Activated CD8-positive, alpha-beta memory T cell treated with anti-CD3 and anti-CD28 coated beads, Interleukin-2, amount 10 ng/mL, durations not matched to agents 7 days and 5 days (primary cell): Measurements from ENCODE around the gene NAPSA. TPM values are rescaled to one million over a fixed set of nuclear protein-coding genes. Genes with fewer than 3 reads are reported as not detected.

Experiments
- ATAC-seq: fragments of 150-1000 bp; cut with Tn5 transposase; one replicate; pipeline ENCODE4 v1.10.0; 2021; ENCODE audit warnings: moderate library complexity
- CTCF ChIA-PET: fragments of 350-600 bp; sonication (Branson Sonifier 250); formaldehyde crosslinking; loops from one replicate; lab custom pipeline; 2021; ENCODE audit warnings: antibody characterized with exemption; lab: Charles Lee
- DNase-seq: peaks from one replicate; pipeline ENCODE4 v3.0.0-alpha.2; 2020
- H3K27ac Mint-ChIP-seq: one replicate; pipeline ENCODE4 v1.8.0; 2021; ENCODE audit warnings: mild to moderate bottlenecking, mixed read lengths
- H3K27me3 Mint-ChIP-seq: one replicate; pipeline ENCODE4 v1.8.0; 2021; ENCODE audit warnings: mixed read lengths
- H3K36me3 Mint-ChIP-seq: one replicate; pipeline ENCODE4 v1.8.0; 2021; ENCODE audit warnings: mild to moderate bottlenecking, mixed read lengths
- H3K4me1 Mint-ChIP-seq: one replicate; pipeline ENCODE4 v1.8.0; 2021; ENCODE audit warnings: mixed read lengths
- H3K4me3 Mint-ChIP-seq: one replicate; pipeline ENCODE4 v1.8.0; 2021; ENCODE audit warnings: mild to moderate bottlenecking, moderate library complexity, mixed read lengths
- H3K9me3 Mint-ChIP-seq: one replicate; pipeline ENCODE4 v1.8.0; 2022; ENCODE audit warnings: low read depth, mixed read lengths
- total RNA-seq, 2 experiments: library from RNA; stranded (reverse); gene quantifications; one replicate each; pipeline ENCODE4 v1.2.3, GENCODE V29; 2021

Gene NAPSA
- total RNA-seq, result 1 to 10 TPM; 5.3 to 8.8 TPM

GRCh38 chr19:50365434-50366306 lies at the start of gene NAPSA:
Gene NAPSA (minus strand): TSS chr19:50365639. CDS start chr19:50365621, 18 bp downstream.
- no peaks in the 10 kb centered on the region for H3K9me3 Mint-ChIP-seq
- ATAC-seq (no peak), DNase-seq (no peak)
- H3K27ac Mint-ChIP-seq, result peak within 1 kb of the TSS; percentile 90
- peak within 1 kb of the TSS; percentile 56 for H3K4me3 Mint-ChIP-seq
- peaks cover 68% of the 10 kb centered on the region for H3K4me1 Mint-ChIP-seq
- CTCF ChIA-PET, result interaction anchor here (0.9 to 7.5 kb wide), 5 partner anchors 7 to 96 kb away, joined by 3 to 64 read pairs (median 8); partner anchors contain the start of genes NR1H2 and POLD1
- no peaks in the 10 kb centered on the region for H3K27me3 Mint-ChIP-seq
- H3K36me3 Mint-ChIP-seq, result peaks cover 5% of the 10 kb centered on the region

GRCh38 chr19:50413531-50413930 lies 48.1 kb upstream of the NAPSA start:
- no peak for ATAC-seq
- CTCF ChIA-PET, result interaction anchor here (1.5 to 2.2 kb wide), 2 partner anchors 45 to 56 kb away, joined by 5 to 6 read pairs; no protein-coding TSS in a partner anchor
- DNase-seq, result no peak
- Mint-ChIP-seq H3K9me3 (no peaks in the 10 kb centered on the region), H3K27ac (no peak overlapping the region), H3K4me1 (no peaks in the 10 kb centered on the region), H3K4me3 (no peak overlapping the region), H3K36me3 (peaks cover 24% of the 10 kb centered on the region), H3K27me3 (peaks cover 3% of the 10 kb centered on the region)

DNA sequence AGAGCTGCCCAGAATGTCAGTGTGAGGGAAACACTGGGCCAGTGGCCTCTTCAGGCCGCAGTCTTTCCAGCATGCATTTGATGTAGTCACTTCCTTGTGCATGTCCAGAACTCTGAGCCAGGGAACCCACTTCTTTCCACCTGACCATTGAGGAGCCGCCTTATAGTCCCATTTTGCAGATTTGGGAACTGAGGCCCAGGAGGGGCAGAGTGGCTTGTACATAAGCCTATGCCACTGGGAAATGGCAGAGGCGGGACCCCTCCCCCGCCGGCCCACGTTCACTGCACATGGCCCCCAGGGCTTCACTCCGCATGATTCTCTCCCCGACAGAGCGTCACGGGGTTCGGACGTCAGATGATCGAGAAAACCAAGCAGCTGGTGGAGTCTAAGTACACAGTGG lies 47.7 kb upstream of the NAPSA start:
- CTCF ChIA-PET, result interaction anchor here (1.5 to 2.2 kb wide), 2 partner anchors 44 to 56 kb away, joined by 5 to 6 read pairs; no protein-coding TSS in a partner anchor
- no peaks in the 10 kb centered on the region for H3K4me1 Mint-ChIP-seq
- no peak overlapping the region for H3K4me3 Mint-ChIP-seq
- H3K36me3 Mint-ChIP-seq, result peaks cover 25% of the 10 kb centered on the region
- H3K27me3 Mint-ChIP-seq, result no peaks in the 10 kb centered on the region
- no peak overlapping the region for H3K27ac Mint-ChIP-seq
- no peak for DNase-seq
- no peaks in the 10 kb centered on the region for H3K9me3 Mint-ChIP-seq
- no peak for ATAC-seq

DNA sequence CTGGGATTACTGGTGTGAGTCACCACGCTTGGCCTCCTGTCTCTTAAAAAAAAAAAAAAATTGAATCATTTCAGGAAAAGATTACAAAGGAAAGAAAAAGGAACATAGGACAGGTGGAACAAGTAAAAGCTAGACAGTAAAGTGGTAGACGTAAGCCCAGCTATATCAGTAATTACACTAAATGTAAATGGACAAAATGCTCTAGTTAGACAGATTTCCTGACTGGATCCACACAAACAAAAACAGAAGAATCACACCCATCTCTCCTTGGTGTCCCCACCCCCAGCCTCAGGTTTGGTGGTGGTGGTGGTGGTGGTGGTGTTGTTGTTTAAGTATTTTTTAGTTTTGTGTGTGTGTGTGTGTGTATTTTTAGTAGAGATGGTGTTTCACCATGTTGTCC lies 47.0 kb upstream of the NAPSA start:
- no peak for ATAC-seq
- Mint-ChIP-seq H3K4me3 (no peak overlapping the region), H3K27ac (no peak overlapping the region), H3K27me3 (no peaks in the 10 kb centered on the region), H3K9me3 (no peaks in the 10 kb centered on the region), H3K36me3 (peaks cover 25% of the 10 kb centered on the region), H3K4me1 (no peaks in the 10 kb centered on the region)
- DNase-seq, result no peak
- CTCF ChIA-PET, result interaction anchor here (1.5 to 2.2 kb wide), 2 partner anchors 43 to 55 kb away, joined by 5 to 6 read pairs; no protein-coding TSS in a partner anchor

- DNase-seq (no peak), ATAC-seq (no peak)
- CTCF ChIA-PET, result no interaction called here
- Mint-ChIP-seq H3K4me3 (no peak overlapping the region), H3K4me1 (no peaks in the 10 kb centered on the region), H3K27me3 (no peaks in the 10 kb centered on the region), H3K27ac (no peak overlapping the region), H3K36me3 (peaks cover 30% of the 10 kb centered on the region), H3K9me3 (no peaks in the 10 kb centered on the region)
Observed at GRCh38 chr19:50410109-50410508, 44.7 kb upstream of the NAPSA start.

- CTCF ChIA-PET, result no interaction called here
- ATAC-seq (no peak), DNase-seq (no peak)
- Mint-ChIP-seq H3K36me3 (peaks cover 29% of the 10 kb centered on the region), H3K27ac (no peak overlapping the region), H3K4me3 (no peak overlapping the region), H3K4me1 (no peaks in the 10 kb centered on the region), H3K27me3 (no peaks in the 10 kb centered on the region), H3K9me3 (no peaks in the 10 kb centered on the region)
Observed at GRCh38 chr19:50409347-50409746, 43.9 kb upstream of the NAPSA start.

DNA sequence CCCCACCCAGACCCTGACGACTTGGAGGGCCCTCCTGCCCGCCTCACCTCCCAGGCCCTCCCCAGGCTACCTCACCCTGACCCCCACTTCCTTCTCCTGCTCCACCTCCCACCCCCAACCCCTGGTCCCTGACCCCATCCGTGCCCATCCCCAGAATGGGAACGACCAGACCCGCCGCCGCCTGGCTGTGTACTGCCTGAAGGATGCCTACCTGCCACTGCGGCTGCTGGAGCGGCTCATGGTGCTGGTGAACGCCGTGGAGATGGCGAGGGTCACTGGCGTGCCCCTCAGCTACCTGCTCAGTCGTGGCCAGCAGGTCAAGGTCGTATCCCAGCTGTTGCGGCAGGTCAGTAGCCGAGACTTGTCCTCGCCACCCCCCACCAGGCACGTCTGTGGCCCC lies 41.4 kb upstream of the NAPSA start:
- CTCF ChIA-PET, result interaction anchor here (0.5 to 1.4 kb wide), 2 partner anchors 40 to 382 kb away, joined by 3 read pairs; no protein-coding TSS in a partner anchor
- no peak for ATAC-seq

DNA sequence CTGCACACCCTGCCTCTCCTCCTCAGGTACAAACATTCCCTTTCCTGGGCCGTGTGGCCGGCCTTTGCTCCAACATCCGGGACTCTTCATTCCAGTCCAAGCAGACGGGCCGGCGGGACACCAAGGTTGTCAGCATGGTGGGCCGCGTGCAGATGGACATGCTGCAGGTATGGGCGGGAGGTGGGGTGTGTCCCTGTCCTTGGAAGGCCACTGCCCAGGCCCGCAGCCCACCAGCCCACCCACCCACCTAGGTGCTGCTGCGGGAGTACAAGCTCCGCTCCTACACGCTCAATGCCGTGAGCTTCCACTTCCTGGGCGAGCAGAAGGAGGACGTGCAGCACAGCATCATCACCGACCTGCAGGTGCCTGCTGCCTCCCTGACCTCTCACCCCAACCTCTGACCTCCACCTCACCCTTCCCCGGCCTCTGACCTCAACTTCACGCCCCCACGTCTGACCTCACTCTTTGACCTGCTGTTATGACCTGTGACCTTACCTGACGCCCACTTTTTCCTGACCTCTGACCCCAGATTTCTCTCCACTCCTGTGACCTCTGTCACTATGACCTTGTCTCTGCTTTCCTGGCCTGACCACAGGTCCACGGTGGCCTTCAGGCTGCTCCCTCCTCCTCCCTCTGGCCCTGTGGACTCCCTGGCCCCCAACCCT lies 40.8 kb upstream of the NAPSA start:
- CTCF ChIA-PET, result interaction anchor here (0.5 kb wide), 1 partner anchor 383 kb away, joined by 3 read pairs; no protein-coding TSS in a partner anchor

More for the DNA sequence above, 41.4 kb upstream of the NAPSA start:
- H3K27me3 Mint-ChIP-seq, result no peaks in the 10 kb centered on the region
- H3K27ac Mint-ChIP-seq, result no peak overlapping the region
- no peaks in the 10 kb centered on the region for H3K9me3 Mint-ChIP-seq
- no peak for DNase-seq
- H3K36me3 Mint-ChIP-seq, result peaks cover 28% of the 10 kb centered on the region
- H3K4me1 Mint-ChIP-seq, result no peaks in the 10 kb centered on the region
- no peak overlapping the region for H3K4me3 Mint-ChIP-seq

DNA sequence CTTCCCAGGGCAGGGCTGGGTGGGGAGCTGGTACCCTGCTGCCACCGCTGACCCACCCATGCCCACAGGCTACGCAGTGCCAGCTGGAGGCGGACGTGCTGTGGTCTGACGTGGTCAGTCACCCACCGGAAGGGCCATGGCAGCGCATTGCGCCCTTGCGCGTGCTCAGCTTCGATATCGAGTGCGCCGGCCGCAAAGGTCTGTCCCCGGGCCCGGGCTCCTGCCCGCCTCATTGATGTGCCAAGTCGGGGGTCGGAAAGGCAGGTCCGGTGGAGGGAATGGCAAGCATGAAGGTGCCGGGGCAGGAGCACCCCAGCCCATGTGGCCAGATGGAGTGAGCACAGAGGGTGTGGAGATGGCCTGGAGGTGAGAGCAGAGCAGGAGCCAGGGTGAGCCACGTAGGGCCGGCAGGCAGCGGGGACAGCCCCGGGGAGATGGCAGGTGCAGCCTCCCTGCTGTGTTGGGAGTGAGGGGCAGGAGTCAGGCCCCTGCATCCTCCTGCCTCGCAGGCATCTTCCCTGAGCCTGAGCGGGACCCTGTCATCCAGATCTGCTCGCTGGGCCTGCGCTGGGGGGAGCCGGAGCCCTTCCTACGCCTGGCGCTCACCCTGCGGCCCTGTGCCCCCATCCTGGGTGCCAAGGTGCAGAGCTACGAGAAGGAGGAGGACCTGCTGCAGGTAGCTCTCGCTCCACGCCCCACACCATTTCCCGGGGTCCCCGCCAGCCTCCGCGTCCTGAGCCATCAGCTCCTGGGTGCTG lies 37.3 kb upstream of the NAPSA start:
- H3K4me3 Mint-ChIP-seq, result no peak overlapping the region
- no peaks in the 10 kb centered on the region for H3K27me3 Mint-ChIP-seq
- DNase-seq (no peak), ATAC-seq (no peak)
- H3K36me3 Mint-ChIP-seq, result peaks cover 29% of the 10 kb centered on the region
- H3K27ac Mint-ChIP-seq, result no peak overlapping the region
- no peaks in the 10 kb centered on the region for H3K4me1 Mint-ChIP-seq
- no peaks in the 10 kb centered on the region for H3K9me3 Mint-ChIP-seq
- CTCF ChIA-PET, result no interaction called here

More for the DNA sequence above, 40.8 kb upstream of the NAPSA start:
- no peaks in the 10 kb centered on the region for H3K27me3 Mint-ChIP-seq
- no peaks in the 10 kb centered on the region for H3K4me1 Mint-ChIP-seq
- no peak for ATAC-seq
- H3K27ac Mint-ChIP-seq, result no peak overlapping the region
- H3K9me3 Mint-ChIP-seq, result no peaks in the 10 kb centered on the region
- no peak overlapping the region for H3K4me3 Mint-ChIP-seq
- peaks cover 29% of the 10 kb centered on the region for H3K36me3 Mint-ChIP-seq
- no peak for DNase-seq

DNA sequence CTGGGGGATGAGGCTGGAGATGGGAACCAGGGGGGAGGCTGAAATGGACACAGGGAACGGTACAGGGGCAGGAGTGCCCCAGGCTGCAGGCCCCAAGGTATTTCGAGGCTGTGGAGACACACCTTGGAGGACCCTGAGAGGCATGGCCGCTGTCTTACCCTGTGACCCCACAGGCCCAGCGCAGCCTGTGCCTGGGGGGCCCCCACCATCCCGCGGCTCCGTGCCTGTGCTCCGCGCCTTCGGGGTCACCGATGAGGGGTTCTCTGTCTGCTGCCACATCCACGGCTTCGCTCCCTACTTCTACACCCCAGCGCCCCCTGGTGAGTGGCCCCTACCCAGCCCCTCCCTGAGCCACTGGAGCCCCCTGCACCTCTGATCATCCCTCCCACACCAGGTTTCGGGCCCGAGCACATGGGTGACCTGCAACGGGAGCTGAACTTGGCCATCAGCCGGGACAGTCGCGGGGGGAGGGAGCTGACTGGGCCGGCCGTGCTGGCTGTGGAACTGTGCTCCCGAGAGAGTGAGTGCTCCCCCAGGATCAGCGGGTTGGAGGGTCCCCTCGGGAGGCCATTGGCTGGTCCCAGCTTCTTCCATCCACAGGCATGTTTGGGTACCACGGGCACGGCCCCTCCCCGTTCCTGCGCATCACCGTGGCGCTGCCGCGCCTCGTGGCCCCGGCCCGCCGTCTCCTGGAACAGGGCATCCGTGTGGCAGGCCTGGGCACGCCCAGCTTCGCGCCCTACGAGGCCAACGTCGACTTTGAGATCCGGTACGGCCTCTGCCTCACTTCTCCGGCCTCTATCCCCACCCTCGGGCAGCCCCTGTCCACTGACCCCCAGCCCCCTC lies 36.4 kb upstream of the NAPSA start:
- Mint-ChIP-seq H3K4me3 (no peak overlapping the region), H3K27me3 (no peaks in the 10 kb centered on the region), H3K9me3 (no peaks in the 10 kb centered on the region), H3K4me1 (no peaks in the 10 kb centered on the region), H3K36me3 (peaks cover 29% of the 10 kb centered on the region), H3K27ac (no peak overlapping the region)
- CTCF ChIA-PET, result no interaction called here
- ATAC-seq (no peak), DNase-seq (no peak)

GRCh38 chr19:50399368-50399745 lies 33.9 kb upstream of the NAPSA start:
- Mint-ChIP-seq H3K4me3 (no peak overlapping the region), H3K27ac (no peak overlapping the region), H3K27me3 (no peaks in the 10 kb centered on the region), H3K36me3 (peaks cover 29% of the 10 kb centered on the region), H3K4me1 (peaks cover 2% of the 10 kb centered on the region), H3K9me3 (no peaks in the 10 kb centered on the region)
- ATAC-seq (no peak), DNase-seq (no peak)
- CTCF ChIA-PET, result no interaction called here

GRCh38 chr19:50398675-50399367 lies 33.4 kb upstream of the NAPSA start:
- H3K27ac Mint-ChIP-seq, result no peak overlapping the region
- H3K4me3 Mint-ChIP-seq, result no peak overlapping the region
- CTCF ChIA-PET, result interaction anchor here (0.9 to 1.0 kb wide), 2 partner anchors 14 to 42 kb away, joined by 3 read pairs; partner anchors contain the start of gene POLD1
- no peaks in the 10 kb centered on the region for H3K27me3 Mint-ChIP-seq
- no peak for DNase-seq
- H3K9me3 Mint-ChIP-seq, result no peaks in the 10 kb centered on the region
- H3K36me3 Mint-ChIP-seq, result peaks cover 28% of the 10 kb centered on the region
- peaks cover 2% of the 10 kb centered on the region for H3K4me1 Mint-ChIP-seq
- ATAC-seq, result no peak
